Fibroblast of the aortic adventitia (primary cell): Measurements from ENCODE around the gene FRY. TPM values are rescaled to one million over a fixed set of nuclear protein-coding genes. Genes with fewer than 3 reads are reported as not detected.

Source experiments
- DNase-seq: peaks from one replicate; pipeline ENCODE4 v3.0.0-alpha.2; 2010; ENCODE audit warnings: low read depth
- H3K4me3 ChIP-seq: 2 replicates; pipeline ENCODE4 v1.5.1; 2011; ENCODE audit warnings: low read depth, mild to moderate bottlenecking, control low read depth, low read length, moderate library complexity
- CTCF ChIP-seq: IDR thresholded peaks from 2 replicates; pipeline ENCODE4 v1.5.1; 2011; ENCODE audit warnings: mild to moderate bottlenecking, low read length, control low read depth, inconsistent platforms; ENCODE audit not compliant: insufficient read depth
- total RNA-seq: library from RNA; depleted of rRNA; stranded (reverse); fragments of >200 nt; gene quantifications from 2 replicates; pipeline ENCODE4 v1.2.3, GENCODE V29; 2012; ENCODE audit warnings: low replicate concordance

The FRY gene
- total RNA-seq, 1 donor, result 4.3 TPM

GRCh38 chr13:32007494-32007893 lies 24.1 kb upstream of the FRY start:
- no peak for TF ChIP-seq CTCF
- no peak overlapping the region for H3K4me3 ChIP-seq
- DNase-seq, result no peak

- no peak overlapping the region for H3K4me3 ChIP-seq
- TF ChIP-seq CTCF, result no peak
- DNase-seq, result no peak
Measured at GRCh38 chr13:32008518-32009175, 22.9 kb upstream of the FRY start.

GRCh38 chr13:32009362-32009761 lies 22.2 kb upstream of the FRY start:
- no peak overlapping the region for H3K4me3 ChIP-seq
- no peak for DNase-seq
- TF ChIP-seq CTCF, result no peak

GRCh38 chr13:32010136-32010535 lies 21.4 kb upstream of the FRY start:
- no peak overlapping the region for H3K4me3 ChIP-seq
- DNase-seq, result no peak
- TF ChIP-seq CTCF, result no peak

GRCh38 chr13:32011971-32012370 lies 19.6 kb upstream of the FRY start:
- no peak overlapping the region for H3K4me3 ChIP-seq
- no peak for TF ChIP-seq CTCF

GRCh38 chr13:32013181-32013580 lies 18.4 kb upstream of the FRY start:
- no peak for TF ChIP-seq CTCF
- DNase-seq, result no peak
- H3K4me3 ChIP-seq, result no peak overlapping the region

More at GRCh38 chr13:32011971-32012370, 19.6 kb upstream of the FRY start:
- DNase-seq, result no peak

GRCh38 chr13:32016119-32016518 lies 15.5 kb upstream of the FRY start:
- no peak for TF ChIP-seq CTCF
- DNase-seq, result no peak
- no peak overlapping the region for H3K4me3 ChIP-seq
